ENCODE results near the gene GPRC5C. TPM values are rescaled to one million over a fixed set of nuclear protein-coding genes. Genes with fewer than 3 reads are reported as not detected.

Gene GPRC5C
- total and polyA plus RNA-seq, 9 of the 15 experiments (the other 6 are each of a cell fraction or from before 2014, with no cell fraction given), result 0.28 to 9.0 (median 4.1) TPM

GRCh38 chr17:74475189-74475588 lies 43.3 kb downstream of the GPRC5C start:
- in situ Hi-C loops (cut with MboI) (no loop called here), intact Hi-C loops (cut with micrococcal nuclease) (no loop called here)
- no peaks in the 10 kb centered on the region for H4K20me1 ChIP-seq (replicated peaks; ENCODE audit: control insufficient read depth, insufficient read depth, low read length)
- no peaks in the 10 kb centered on the region for H3K36me3 ChIP-seq (ENCODE audit: control insufficient read depth, insufficient read depth, low read length)
- H3K27me3 ChIP-seq (ENCODE audit: control insufficient read depth in 2 of 2, insufficient read depth in 2 of 2, low read length in 2 of 2), result peaks cover 5 to 42% of the 10 kb centered on the region in 2 experiments; a peak in 3 of 5 replicates
- no peak overlapping the region for H3K4me2 ChIP-seq (ENCODE audit: insufficient read depth, low read length)
- ChIA-PET POLR2A (no interaction called here), CTCF (ENCODE audit: low intra/inter-chr PET ratio) (no interaction called here)
- no peak overlapping the region for H3K9ac ChIP-seq (ENCODE audit: insufficient read depth in 1 of 2, low read depth in 2 of 2, low read length in 2 of 2)
- no peak overlapping the region for H3K4me3 ChIP-seq
- WGBS (ENCODE audit: insufficient coverage, low coverage, missing lambda C conversion rate), result 2% methylated on average over 4 of the region's 4 CpGs
- no TSS peak for BruUV-seq (replicated peaks)
- no peaks in the 10 kb centered on the region for H3K9me3 ChIP-seq (replicated peaks; ENCODE audit: control insufficient read depth, insufficient read depth, low read depth, low read length)
- peaks cover 0 to 6% of the 10 kb centered on the region in 2 experiments; a peak in 3 of 5 replicates for H3K4me1 ChIP-seq (replicated peaks in 1 of 2; ENCODE audit: control insufficient read depth in 2 of 2, insufficient read depth in 2 of 2, low read length in 2 of 2)
- DNase-seq (ENCODE audit: extremely low read depth in 1 of 4, low spot score in 3 of 4) (no peak), FAIRE-seq (no peak), ATAC-seq (no peak)
- H3K9me1 ChIP-seq (ENCODE audit: control insufficient read depth, insufficient read depth, low read length), result no peaks in the 10 kb centered on the region
- no peaks in the 10 kb centered on the region for H3K79me2 ChIP-seq (ENCODE audit: control insufficient read depth, insufficient read depth, low read length)
- no peak overlapping the region for H2AFZ ChIP-seq (ENCODE audit: low read depth, low read length)
- TF ChIP-seq RBM25 (IDR thresholded peaks at IDR 0.05; ENCODE audit: low read depth, low read length, severe bottlenecking) (peak; percentile 71), BCOR (IDR thresholded peaks at IDR 0.05) (peak; percentile 51; the same call in 1 of the 2 replicates), ATF3 (IDR thresholded peaks at IDR 0.05) (no peak), ATF3 (CRISPR knock-in tag; conservative IDR thresholded peaks at IDR 0.05) (no peak), HMGN3 (IDR thresholded peaks at IDR 0.05; ENCODE audit: borderline replicate concordance, extremely low read depth, insufficient read length, low read depth, low read length) (no peak)
- H3K27ac ChIP-seq (ENCODE audit: extremely low read depth, low read depth, low read length), result no peak overlapping the region

GRCh38 chr17:74477411-74477810 lies 45.5 kb downstream of the GPRC5C start:
- POLR2A ChIA-PET, result interaction anchor here (0.6 kb wide), 1 partner anchor 11 kb away, joined by 4 read pairs; the partner anchor contains the start of gene CD300A
- H3K9me3 ChIP-seq (replicated peaks; ENCODE audit: control insufficient read depth, insufficient read depth, low read depth, low read length), result no peaks in the 10 kb centered on the region
- H3K4me3 ChIP-seq, result no peak overlapping the region
- no peaks in the 10 kb centered on the region for H3K36me3 ChIP-seq (ENCODE audit: control insufficient read depth, insufficient read depth, low read length)
- H3K27ac ChIP-seq (ENCODE audit: extremely low read depth, low read depth, low read length), result no peak overlapping the region
- intact Hi-C loops (cut with micrococcal nuclease) (no loop called here), in situ Hi-C loops (cut with MboI) (no loop called here)
- BruUV-seq (replicated peaks), result no TSS peak
- peaks cover 3 to 62% of the 10 kb centered on the region in 2 experiments; a peak in 2 of 5 replicates for H3K27me3 ChIP-seq (ENCODE audit: control insufficient read depth in 2 of 2, insufficient read depth in 2 of 2, low read length in 2 of 2)
- H3K9me1 ChIP-seq (ENCODE audit: control insufficient read depth, insufficient read depth, low read length), result no peaks in the 10 kb centered on the region
- ATAC-seq (no peak), FAIRE-seq (no peak), DNase-seq (ENCODE audit: extremely low read depth in 1 of 4, low spot score in 3 of 4) (no peak)
- H3K4me2 ChIP-seq (ENCODE audit: insufficient read depth, low read length), result no peak overlapping the region
- peaks cover 0 to 9% of the 10 kb centered on the region in 2 experiments; a peak in 3 of 5 replicates for H3K4me1 ChIP-seq (replicated peaks in 1 of 2; ENCODE audit: control insufficient read depth in 2 of 2, insufficient read depth in 2 of 2, low read length in 2 of 2)
- H3K79me2 ChIP-seq (ENCODE audit: control insufficient read depth, insufficient read depth, low read length), result no peaks in the 10 kb centered on the region
- 6% methylated on average over 4 of the region's 4 CpGs for WGBS (ENCODE audit: insufficient coverage, low coverage, missing lambda C conversion rate)
- no peak overlapping the region for H3K9ac ChIP-seq (ENCODE audit: insufficient read depth in 1 of 2, low read depth in 2 of 2, low read length in 2 of 2)
- H2AFZ ChIP-seq (ENCODE audit: low read depth, low read length), result no peak overlapping the region
- H4K20me1 ChIP-seq (replicated peaks; ENCODE audit: control insufficient read depth, insufficient read depth, low read length), result no peaks in the 10 kb centered on the region
- CTCF ChIA-PET (ENCODE audit: low intra/inter-chr PET ratio), result no interaction called here
- TF ChIP-seq GATAD2A (IDR thresholded peaks at IDR 0.05) (no peak), ZNF584 (CRISPR knock-in tag; IDR thresholded peaks at IDR 0.05; ENCODE audit: low read depth) (no peak), HIVEP1 (CRISPR knock-in tag; IDR thresholded peaks at IDR 0.05) (no peak), TSHZ1 (CRISPR knock-in tag; IDR thresholded peaks at IDR 0.05) (no peak), ZKSCAN1 (IDR thresholded peaks at IDR 0.05; ENCODE audit: low read depth, low read length) (no peak), HEY1 (CRISPR knock-in tag; IDR thresholded peaks at IDR 0.05; ENCODE audit: borderline replicate concordance) (no peak), RBM14 (IDR thresholded peaks at IDR 0.05; ENCODE audit: borderline replicate concordance, insufficient read depth, low read depth, low read length) (no peak), HCFC1 (IDR thresholded peaks at IDR 0.05; ENCODE audit: low read depth, low read length) (no peak)
